ENCODE results near the gene SHFL.

- TF ChIP-seq POLR2A (IDR thresholded peaks at IDR 0.05) = no peak
- no peak for TF ChIP-seq POLR2AphosphoS5 (IDR thresholded peaks at IDR 0.05)
- TF ChIP-seq EP300 (IDR thresholded peaks at IDR 0.05) = no peak
These were observed 21.8 kb downstream of the SHFL start for GRCh38 chr19:10107817-10108367.

Data from gastroesophageal sphincter (tissue), 2 donors.